Loucy (cell line): ENCODE measurements around the gene LCMT1.
"Not testable (repeated sequence)": the region's sequence is repeated elsewhere in the genome, so short reads cannot be mapped to it uniquely, and the experiment has no call there.

Experiments used
- CTCF ChIP-seq: fragments of 200-600 bp; sonication (generic); conservative IDR thresholded peaks from 2 replicates; pipeline ENCODE4 v1.5.1; 2014; ENCODE audit warnings: mild to moderate bottlenecking, antibody characterized with exemption, low read length
- EZH2phosphoT487 ChIP-seq: fragments of 200-600 bp; IDR thresholded peaks from 2 replicates; pipeline ENCODE4 v1.6.1; 2018; ENCODE audit warnings: antibody characterized with exemption, mild to moderate bottlenecking, moderate library complexity, borderline replicate concordance

GRCh38 chr16:25126086-25126666, 14.6 kb downstream of the LCMT1 start:
- TF ChIP-seq CTCF, EZH2phosphoT487: not testable (repeated sequence)
